GM23248 (cell line): Measurements from ENCODE around the gene MRPL27. TPM values are rescaled to one million over a fixed set of nuclear protein-coding genes. Genes with fewer than 3 reads are reported as not detected.

ENCODE experiments used
- DNase-seq: peaks from one replicate; pipeline ENCODE4 v3.0.0-alpha.2; 2015
- H2AFZ ChIP-seq: fragments of 200-600 bp; sonication (generic); 2 replicates; pipeline ENCODE4 v1.6.1; 2016; ENCODE audit warnings: antibody characterized with exemption
- H3F3A ChIP-seq: fragments of 200-600 bp; sonication (generic); 2 replicates; pipeline ENCODE4 v1.6.1; 2016; ENCODE audit warnings: mild to moderate bottlenecking, antibody characterized with exemption, mixed run types; ENCODE audit not compliant: insufficient read depth
- H3K27ac ChIP-seq: fragments of 200-600 bp; sonication (generic); 2 replicates; pipeline ENCODE4 v1.5.1; 2016; ENCODE audit warnings: mild to moderate bottlenecking
- H3K27me3 ChIP-seq: fragments of 200-600 bp; sonication (generic); replicated peaks from 2 replicates; pipeline ENCODE4 v1.6.1; 2016; ENCODE audit warnings: mild to moderate bottlenecking; ENCODE audit not compliant: insufficient read depth
- H3K36me3 ChIP-seq: fragments of 200-600 bp; sonication (generic); 2 replicates; pipeline ENCODE4 v1.6.1; 2016; ENCODE audit warnings: low read depth, mild to moderate bottlenecking
- H3K4me1 ChIP-seq: fragments of 200-600 bp; sonication (generic); 2 replicates; pipeline ENCODE4 v1.6.1; 2016; ENCODE audit warnings: mild to moderate bottlenecking; ENCODE audit not compliant: insufficient read depth
- H3K4me2 ChIP-seq: fragments of 200-600 bp; sonication (generic); one replicate; pipeline ENCODE4 v1.6.1; 2016; ENCODE audit warnings: mild to moderate bottlenecking; ENCODE audit not compliant: unreplicated experiment
- H3K4me3 ChIP-seq: fragments of 200-600 bp; sonication (generic); 2 replicates; pipeline ENCODE4 v1.5.1; 2016; ENCODE audit warnings: mild to moderate bottlenecking
- H3K79me2 ChIP-seq: fragments of 200-600 bp; sonication (generic); 2 replicates; pipeline ENCODE4 v1.6.1; 2016; ENCODE audit warnings: mild to moderate bottlenecking; ENCODE audit not compliant: insufficient read depth
- H3K9ac ChIP-seq: fragments of 200-600 bp; sonication (generic); 2 replicates; pipeline ENCODE4 v1.6.1; 2016; ENCODE audit warnings: mild to moderate bottlenecking
- H3K9me2 ChIP-seq: fragments of 200-600 bp; sonication (generic); 2 replicates; pipeline ENCODE4 v1.6.1; 2016; ENCODE audit warnings: mixed run types, mild to moderate bottlenecking, moderate library complexity; ENCODE audit not compliant: insufficient read depth
- H3K9me3 ChIP-seq: fragments of 200-600 bp; sonication (generic); one replicate; pipeline ENCODE4 v1.6.1; 2017; ENCODE audit warnings: low read depth
- H4K20me1 ChIP-seq: fragments of 200-600 bp; sonication (generic); 2 replicates; pipeline ENCODE4 v1.6.0; 2016; ENCODE audit not compliant: insufficient read depth
- EZH2 ChIP-seq: fragments of 200-600 bp; sonication (generic); IDR thresholded peaks from 2 replicates; pipeline ENCODE4 v1.6.1; 2018; ENCODE audit warnings: antibody characterized with exemption, mild to moderate bottlenecking; ENCODE audit not compliant: insufficient read depth, poor library complexity, severe bottlenecking
- EZH2phosphoT487 ChIP-seq: fragments of 200-600 bp; sonication (generic); IDR thresholded peaks from 2 replicates; pipeline ENCODE4 v1.6.1; 2018; ENCODE audit warnings: antibody characterized with exemption, moderate library complexity, mild to moderate bottlenecking, low read depth; ENCODE audit not compliant: insufficient read depth
- WGBS, 2 experiments: methylation state at CpG; one replicate each; pipeline ENCODE4 v1.1.6; 2015 to 2017; ENCODE audit warnings: low lambda C conversion rate in 2 of 2, low coverage in 1 of 2; ENCODE audit errors: missing lambda C conversion rate in 2 of 2; 5-methylcytosine and 5-hydroxymethylcytosine counted together
- in situ Hi-C: fragments of 300-500 bp; cut with MboI; formaldehyde crosslinking; loops from 2 replicates; pipeline ENCODE4 v1.15.0; 2020
- polyA plus RNA-seq: library from polyadenylated mRNA; unstranded; fragments of >200 nt; fragmentation: Nextera tagmentation; extraction: Ambion mirVana; gene quantifications from 2 replicates; pipeline ENCODE4 v1.2.1, GENCODE V29; 2016
- total RNA-seq: library from RNA; depleted of rRNA; stranded (reverse); fragments of >200 nt; shearing (Covaris generic); gene quantifications from 2 replicates; pipeline ENCODE4 v1.2.3, GENCODE V29; 2014

The MRPL27 gene
- total and polyA plus RNA-seq, 2 experiments from 2014 or later, result 49.3 to 120 TPM

GRCh38 chr17:50382931-50383330, 9.9 kb upstream of the MRPL27 start:
- Histone ChIP-seq H3K79me2 (peaks cover 27% of the 10 kb centered on the region), H3K9ac (no peak overlapping the region), H3K4me3 (no peak overlapping the region), H3K27ac (no peak overlapping the region), H3F3A (peaks cover 87% of the 10 kb centered on the region), H3K27me3 (no peaks in the 10 kb centered on the region), H2AFZ (no peak overlapping the region), H3K4me2 (no peak overlapping the region), H3K9me3 (no peaks in the 10 kb centered on the region), H4K20me1 (no peaks in the 10 kb centered on the region), H3K9me2 (no peaks in the 10 kb centered on the region), H3K36me3 (peaks cover 69% of the 10 kb centered on the region), H3K4me1 (no peaks in the 10 kb centered on the region)
- no peak for DNase-seq
- WGBS, 2 experiments, result 85 to 86% methylated on average over 12 of the region's 12 CpGs
- TF ChIP-seq EZH2, result no peak
- TF ChIP-seq EZH2phosphoT487, result no peak
- in situ Hi-C loops, result no loop called here

GRCh38 chr17:50381920-50382319, 8.9 kb upstream of the MRPL27 start:
- peaks cover 17% of the 10 kb centered on the region for H3K79me2 ChIP-seq
- H3F3A ChIP-seq, result peaks cover 77% of the 10 kb centered on the region
- H3K27ac ChIP-seq, result no peak overlapping the region
- H3K9me3 ChIP-seq, result no peaks in the 10 kb centered on the region
- H3K36me3 ChIP-seq, result peaks cover 59% of the 10 kb centered on the region
- H2AFZ ChIP-seq, result no peak overlapping the region
- no peak for DNase-seq
- H3K4me2 ChIP-seq, result no peak overlapping the region
- no peaks in the 10 kb centered on the region for H3K9me2 ChIP-seq
- H4K20me1 ChIP-seq, result no peaks in the 10 kb centered on the region
- H3K4me3 ChIP-seq, result no peak overlapping the region
- in situ Hi-C loops, result no loop called here
- no peaks in the 10 kb centered on the region for H3K27me3 ChIP-seq
- H3K4me1 ChIP-seq, result no peaks in the 10 kb centered on the region
- TF ChIP-seq EZH2phosphoT487 (no peak), EZH2 (no peak)
- no peak overlapping the region for H3K9ac ChIP-seq
- WGBS, 2 experiments, result 42 to 45% methylated on average over 3 of the region's 3 CpGs

GRCh38 chr17:50381260-50381815, 8.4 kb upstream of the MRPL27 start:
- Histone ChIP-seq H2AFZ (no peak overlapping the region), H3K79me2 (peaks cover 11% of the 10 kb centered on the region), H3K36me3 (peaks cover 53% of the 10 kb centered on the region), H3K4me1 (no peaks in the 10 kb centered on the region), H3K9me3 (no peaks in the 10 kb centered on the region), H3K4me2 (no peak overlapping the region), H3F3A (peaks cover 71% of the 10 kb centered on the region), H3K4me3 (no peak overlapping the region), H3K27me3 (no peaks in the 10 kb centered on the region), H3K9me2 (no peaks in the 10 kb centered on the region), H3K27ac (no peak overlapping the region), H4K20me1 (no peaks in the 10 kb centered on the region), H3K9ac (no peak overlapping the region)
- DNase-seq, result no peak
- in situ Hi-C loops, result no loop called here
- 88% methylated on average over 7 of the region's 7 CpGs for WGBS, 2 experiments
- TF ChIP-seq EZH2phosphoT487, result no peak
- TF ChIP-seq EZH2, result no peak

- WGBS, 2 experiments, result 82 to 83% methylated on average over 13 of the region's 13 CpGs
- TF ChIP-seq EZH2 (no peak), EZH2phosphoT487 (no peak)
- no peak overlapping the region for H2AFZ ChIP-seq
- peaks cover 4% of the 10 kb centered on the region; the same call in 1 of the 2 replicates for H3K79me2 ChIP-seq
- peaks cover 46% of the 10 kb centered on the region for H3K36me3 ChIP-seq
- H3K4me1 ChIP-seq, result no peaks in the 10 kb centered on the region
- H3K9me3 ChIP-seq, result no peaks in the 10 kb centered on the region
- DNase-seq, result peak; percentile 43
- no peak overlapping the region for H3K9ac ChIP-seq
- H3K27ac ChIP-seq, result no peak overlapping the region
- H3K4me3 ChIP-seq, result no peak overlapping the region
- no peak overlapping the region for H3K4me2 ChIP-seq
- no peaks in the 10 kb centered on the region for H3K9me2 ChIP-seq
- H3K27me3 ChIP-seq, result no peaks in the 10 kb centered on the region
- peaks cover 65% of the 10 kb centered on the region for H3F3A ChIP-seq
- in situ Hi-C loops, result no loop called here
- no peaks in the 10 kb centered on the region for H4K20me1 ChIP-seq
These were observed 7.6 kb upstream of the MRPL27 start for GRCh38 chr17:50380369-50381259.
